Measurements from ENCODE around the gene ETV4. TPM values are rescaled to one million over a fixed set of nuclear protein-coding genes. Genes with fewer than 3 reads are reported as not detected.

ETV4 gene
- total and polyA plus RNA-seq, 2 of the 13 experiments (the other 11 are each of a cell fraction or from before 2014, with no cell fraction given): 128 to 330 TPM

DNA sequence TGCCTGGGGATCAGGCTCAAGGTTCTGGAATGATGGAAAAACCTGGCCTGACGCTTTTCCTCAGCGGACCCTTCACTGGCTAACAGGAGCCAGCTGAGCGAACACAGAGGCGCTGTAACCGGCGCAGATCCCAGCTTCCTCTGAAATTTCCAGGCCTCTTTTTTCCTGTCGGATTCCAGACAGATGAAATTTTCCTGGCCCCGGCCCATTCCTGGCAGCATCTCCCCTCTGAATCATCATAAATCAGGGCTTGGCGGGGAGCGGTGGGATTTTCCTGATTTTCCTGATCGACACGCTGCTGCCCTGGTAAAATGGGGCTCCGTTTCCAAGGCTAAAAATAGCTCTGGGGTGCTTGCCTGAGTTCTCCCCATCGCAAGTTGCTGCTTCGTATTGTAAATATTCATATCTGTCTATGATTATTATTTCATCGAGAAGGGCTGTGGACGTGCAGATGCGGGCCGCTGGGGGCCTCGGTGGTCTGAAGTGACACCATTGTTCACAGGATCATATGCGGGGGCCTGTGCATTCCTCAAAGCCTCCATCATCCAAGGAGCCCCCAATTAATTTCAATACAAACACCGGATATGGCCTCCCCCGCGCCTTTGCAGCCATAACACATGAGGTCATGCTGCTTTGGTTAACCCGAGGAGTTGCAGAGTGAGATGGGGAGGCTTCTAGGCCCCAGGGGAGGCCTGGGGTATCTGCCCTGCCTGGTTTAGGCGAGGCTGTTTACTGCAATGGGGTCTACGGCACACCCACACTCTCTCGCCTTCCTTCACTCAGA, 45.8 kb upstream of the ETV4 start (continued):
- TF ChIP-seq, protein P1, sequence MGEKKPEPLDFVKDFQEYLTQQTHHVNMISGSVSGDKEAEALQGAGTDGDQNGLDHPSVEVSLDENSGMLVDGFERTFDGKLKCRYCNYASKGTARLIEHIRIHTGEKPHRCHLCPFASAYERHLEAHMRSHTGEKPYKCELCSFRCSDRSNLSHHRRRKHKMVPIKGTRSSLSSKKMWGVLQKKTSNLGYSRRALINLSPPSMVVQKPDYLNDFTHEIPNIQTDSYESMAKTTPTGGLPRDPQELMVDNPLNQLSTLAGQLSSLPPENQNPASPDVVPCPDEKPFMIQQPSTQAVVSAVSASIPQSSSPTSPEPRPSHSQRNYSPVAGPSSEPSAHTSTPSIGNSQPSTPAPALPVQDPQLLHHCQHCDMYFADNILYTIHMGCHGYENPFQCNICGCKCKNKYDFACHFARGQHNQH (CRISPR knock-in tag; IDR thresholded peaks at IDR 0.05): no peak

DNA sequence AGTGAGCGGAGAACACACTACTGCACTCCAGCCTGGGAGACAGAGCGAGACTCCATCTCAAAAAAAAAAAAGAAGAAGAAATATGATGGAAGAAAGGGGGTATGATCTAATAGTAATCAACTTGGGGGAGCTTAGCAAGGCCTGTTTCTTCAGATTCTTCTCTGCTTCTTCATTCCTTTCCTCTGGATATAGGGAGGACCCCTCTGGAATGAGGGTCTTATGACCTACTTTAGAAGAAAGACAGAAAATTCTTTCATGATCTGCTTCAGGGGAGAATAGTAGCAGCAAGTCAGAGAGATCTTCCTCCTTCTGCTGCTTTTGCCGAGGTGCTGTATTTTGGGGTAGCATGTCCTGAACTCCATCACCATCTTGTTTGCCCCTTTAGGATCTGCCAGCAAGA, 44.9 kb upstream of the ETV4 start:
- H3K79me2 ChIP-seq (ENCODE audit: insufficient read depth, low read length): no peaks in the 10 kb centered on the region
- FAIRE-seq (no peak), ATAC-seq (no peak), DNase-seq (ENCODE audit: low spot score) (no peak)
- TF ChIP-seq BRCA1 (CRISPR knock-in tag; IDR thresholded peaks at IDR 0.05) (no peak), GATA4 (IDR thresholded peaks at IDR 0.05; ENCODE audit: borderline replicate concordance, low read depth) (no peak), ZNF547 (CRISPR knock-in tag; IDR thresholded peaks at IDR 0.05) (no peak), ZNF672 (CRISPR knock-in tag; IDR thresholded peaks at IDR 0.05) (no peak), TERF1 (CRISPR knock-in tag; IDR thresholded peaks at IDR 0.05) (no peak), ZBTB25 (CRISPR knock-in tag; IDR thresholded peaks at IDR 0.05) (no peak), SNAI1 (CRISPR knock-in tag; IDR thresholded peaks at IDR 0.05; ENCODE audit: borderline replicate concordance) (no peak), E2F2 (CRISPR knock-in tag; IDR thresholded peaks at IDR 0.05; ENCODE audit: borderline replicate concordance) (no peak), BORCS8-MEF2B (CRISPR knock-in tag; IDR thresholded peaks at IDR 0.05) (no peak), PLRG1 (conservative IDR thresholded peaks at IDR 0.05) (no peak), RXRB (CRISPR knock-in tag; IDR thresholded peaks at IDR 0.05; ENCODE audit: borderline replicate concordance) (no peak), ZNF883 (CRISPR knock-in tag; IDR thresholded peaks at IDR 0.05; ENCODE audit: not compliant biosample characterization) (no peak), MED1 (CRISPR knock-in tag; IDR thresholded peaks at IDR 0.05) (no peak), HNRNPH1 (optimal IDR thresholded peaks at IDR 0.05; ENCODE audit: low read depth, low read length) (no peak)
- TF ChIP-seq, protein P2, sequence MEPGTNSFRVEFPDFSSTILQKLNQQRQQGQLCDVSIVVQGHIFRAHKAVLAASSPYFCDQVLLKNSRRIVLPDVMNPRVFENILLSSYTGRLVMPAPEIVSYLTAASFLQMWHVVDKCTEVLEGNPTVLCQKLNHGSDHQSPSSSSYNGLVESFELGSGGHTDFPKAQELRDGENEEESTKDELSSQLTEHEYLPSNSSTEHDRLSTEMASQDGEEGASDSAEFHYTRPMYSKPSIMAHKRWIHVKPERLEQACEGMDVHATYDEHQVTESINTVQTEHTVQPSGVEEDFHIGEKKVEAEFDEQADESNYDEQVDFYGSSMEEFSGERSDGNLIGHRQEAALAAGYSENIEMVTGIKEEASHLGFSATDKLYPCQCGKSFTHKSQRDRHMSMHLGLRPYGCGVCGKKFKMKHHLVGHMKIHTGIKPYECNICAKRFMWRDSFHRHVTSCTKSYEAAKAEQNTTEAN (CRISPR knock-in tag; conservative IDR thresholded peaks at IDR 0.05): no peak
- TF ChIP-seq, protein P3, sequence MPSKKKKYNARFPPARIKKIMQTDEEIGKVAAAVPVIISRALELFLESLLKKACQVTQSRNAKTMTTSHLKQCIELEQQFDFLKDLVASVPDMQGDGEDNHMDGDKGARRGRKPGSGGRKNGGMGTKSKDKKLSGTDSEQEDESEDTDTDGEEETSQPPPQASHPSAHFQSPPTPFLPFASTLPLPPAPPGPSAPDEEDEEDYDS (CRISPR knock-in tag; IDR thresholded peaks at IDR 0.05): no peak
- H3K4me1 ChIP-seq (ENCODE audit: insufficient read depth, low read length): peaks cover 37% of the 10 kb centered on the region
- no peaks in the 10 kb centered on the region for H3K27me3 ChIP-seq (ENCODE audit: control insufficient read depth in 1 of 2, insufficient read depth in 2 of 2, low read length in 2 of 2)
- H3K9me3 ChIP-seq (ENCODE audit: low read length): no peaks in the 10 kb centered on the region
- WGBS (ENCODE audit: low lambda C conversion rate): 93% methylated on average over 3 of the region's 3 CpGs
- H4K20me1 ChIP-seq (ENCODE audit: insufficient read depth, low read length): no peaks in the 10 kb centered on the region
- POLR2A ChIA-PET: interaction anchor here (1.7 kb wide), 1 partner anchor 77 kb away, joined by 4 read pairs; no protein-coding TSS in a partner anchor
- H3K4me3 ChIP-seq (replicated peaks in 1 of 3; ENCODE audit: insufficient read depth in 1 of 3, low read depth in 2 of 3, low read length in 3 of 3): no peak overlapping the region
- in situ Hi-C loops (cut with HindIII; ENCODE audit: extremely low pct_ligation_motif_present, low pct_unique_long_range_greater_than_20kb) (no loop called here), intact Hi-C loops (cut with micrococcal nuclease; ENCODE audit: unreplicated experiment) (loop anchor here (5.0 kb wide), 1 partner anchor 41 kb away; no protein-coding TSS in a partner anchor)
- H3K27ac ChIP-seq (ENCODE audit: extremely low read length, insufficient read depth, low read length): no peak overlapping the region
- H2AFZ ChIP-seq (ENCODE audit: low read length): no peak overlapping the region
- H3K4me2 ChIP-seq (ENCODE audit: low read depth, low read length): no peak overlapping the region
- CTCF ChIA-PET (ENCODE audit: low intra/inter-chr PET ratio, low total read pairs): no interaction called here
- BruUV-seq (replicated peaks): no TSS peak
- no peaks in the 10 kb centered on the region for H3K36me3 ChIP-seq (replicated peaks in 1 of 2; ENCODE audit: control insufficient read depth in 1 of 2, insufficient read depth in 2 of 2, low read length in 2 of 2)
- no peak overlapping the region for H3K9ac ChIP-seq (ENCODE audit: insufficient read depth, low read depth, low read length)
